BLaER1 (cell line): ENCODE results near the gene NSRP1.

Experiments
- H3K27ac ChIP-seq: shearing (Covaris generic); formaldehyde crosslinking; 2 replicates; pipeline ENCODE4 v1.8.1; 2022
- H3K27me3 ChIP-seq: shearing (Covaris generic); formaldehyde crosslinking; 2 replicates; pipeline ENCODE4 v1.8.1; 2022
- H3K36me3 ChIP-seq: shearing (Covaris generic); formaldehyde crosslinking; 2 replicates; pipeline ENCODE4 v1.8.1; 2022
- H3K4me1 ChIP-seq: shearing (Covaris generic); formaldehyde crosslinking; 2 replicates; pipeline ENCODE4 v1.8.1; 2022
- H3K4me2 ChIP-seq: shearing (Covaris generic); formaldehyde crosslinking; 2 replicates; pipeline ENCODE4 v1.8.1; 2022
- H3K4me3 ChIP-seq: shearing (Covaris generic); formaldehyde crosslinking; 2 replicates; pipeline ENCODE4 v1.8.1; 2022
- H3K9ac ChIP-seq: shearing (Covaris generic); formaldehyde crosslinking; 2 replicates; pipeline ENCODE4 v1.8.1; 2022
- H3K9me3 ChIP-seq: shearing (Covaris generic); formaldehyde crosslinking; 2 replicates; pipeline ENCODE4 v1.8.1; 2022
- H4K20me1 ChIP-seq: shearing (Covaris generic); formaldehyde crosslinking; 2 replicates; pipeline ENCODE4 v1.8.1; 2022
- Cebpa-rat ChIP-seq: shearing (Covaris generic); IDR thresholded peaks from 2 replicates; pipeline ENCODE4 v1.8.1; 2022

Gene NSRP1

GRCh38 chr17:30092886-30093285 is 23.7 kb upstream of the NSRP1 start:
- H3K9me3 ChIP-seq = no peaks in the 10 kb centered on the region
- H4K20me1 ChIP-seq = no peaks in the 10 kb centered on the region
- no peak for TF ChIP-seq Cebpa-rat
- no peak overlapping the region for H3K27ac ChIP-seq
- H3K9ac ChIP-seq = no peak overlapping the region
- H3K4me1 ChIP-seq = peaks cover 31% of the 10 kb centered on the region
- no peaks in the 10 kb centered on the region for H3K27me3 ChIP-seq
- H3K4me3 ChIP-seq = no peak overlapping the region
- no peak overlapping the region for H3K4me2 ChIP-seq
- H3K36me3 ChIP-seq = no peaks in the 10 kb centered on the region

- H3K4me3 ChIP-seq = no peak overlapping the region
- no peak for TF ChIP-seq Cebpa-rat
- H3K36me3 ChIP-seq = no peaks in the 10 kb centered on the region
- H3K9ac ChIP-seq = no peak overlapping the region
- H3K27ac ChIP-seq = no peak overlapping the region
- H3K4me2 ChIP-seq = peak overlapping the region; percentile 44; the same call in 1 of the 2 replicates
- no peaks in the 10 kb centered on the region for H3K27me3 ChIP-seq
- no peaks in the 10 kb centered on the region for H4K20me1 ChIP-seq
- H3K9me3 ChIP-seq = no peaks in the 10 kb centered on the region
- H3K4me1 ChIP-seq = peaks cover 31% of the 10 kb centered on the region
Observed at GRCh38 chr17:30093463-30094147, 23.0 kb upstream of the NSRP1 start.

GRCh38 chr17:30095507-30096244 is 20.9 kb upstream of the NSRP1 start:
- Histone ChIP-seq H3K27me3 (no peaks in the 10 kb centered on the region), H3K27ac (peak overlapping the region; percentile 67), H3K9ac (no peak overlapping the region), H3K4me3 (no peak overlapping the region), H4K20me1 (no peaks in the 10 kb centered on the region), H3K4me1 (peaks cover 31% of the 10 kb centered on the region), H3K9me3 (no peaks in the 10 kb centered on the region), H3K36me3 (no peaks in the 10 kb centered on the region), H3K4me2 (peak overlapping the region; percentile 67)
- TF ChIP-seq Cebpa-rat = no peak

GRCh38 chr17:30101686-30102390 is 14.8 kb upstream of the NSRP1 start:
- Histone ChIP-seq H3K4me2 (no peak overlapping the region), H4K20me1 (no peaks in the 10 kb centered on the region), H3K36me3 (no peaks in the 10 kb centered on the region), H3K27ac (no peak overlapping the region), H3K4me3 (no peak overlapping the region), H3K4me1 (peaks cover 5% of the 10 kb centered on the region; the same call in 1 of the 2 replicates), H3K9ac (no peak overlapping the region), H3K27me3 (no peaks in the 10 kb centered on the region), H3K9me3 (no peaks in the 10 kb centered on the region)
- TF ChIP-seq Cebpa-rat = no peak

GRCh38 chr17:30103921-30104320 is 12.7 kb upstream of the NSRP1 start:
- no peak overlapping the region for H3K4me2 ChIP-seq
- no peak overlapping the region for H3K9ac ChIP-seq
- H3K36me3 ChIP-seq = no peaks in the 10 kb centered on the region
- TF ChIP-seq Cebpa-rat = no peak
- peaks cover 5% of the 10 kb centered on the region; the same call in 1 of the 2 replicates for H3K4me1 ChIP-seq
- H3K27me3 ChIP-seq = no peaks in the 10 kb centered on the region
- no peak overlapping the region for H3K27ac ChIP-seq
- H4K20me1 ChIP-seq = no peaks in the 10 kb centered on the region
- no peaks in the 10 kb centered on the region for H3K9me3 ChIP-seq
- no peak overlapping the region for H3K4me3 ChIP-seq

GRCh38 chr17:30104575-30105339 is 11.9 kb upstream of the NSRP1 start:
- TF ChIP-seq Cebpa-rat = no peak
- Histone ChIP-seq H3K36me3 (no peaks in the 10 kb centered on the region), H3K27me3 (no peaks in the 10 kb centered on the region), H3K4me3 (peak overlapping the region; percentile 55), H3K9ac (peak overlapping the region; percentile 9; the same call in 1 of the 2 replicates), H3K27ac (no peak overlapping the region), H3K4me2 (peak overlapping the region; percentile 57), H3K4me1 (peaks cover 5% of the 10 kb centered on the region; the same call in 1 of the 2 replicates), H3K9me3 (no peaks in the 10 kb centered on the region), H4K20me1 (no peaks in the 10 kb centered on the region)

- TF ChIP-seq Cebpa-rat = no peak
- peaks cover 6% of the 10 kb centered on the region for H3K4me1 ChIP-seq
Observed at GRCh38 chr17:30112794-30113193, 3.8 kb upstream of the NSRP1 start.

GRCh38 chr17:30113213-30113612 is 3.4 kb upstream of the NSRP1 start:
- no peak for TF ChIP-seq Cebpa-rat
- Histone ChIP-seq H4K20me1 (no peaks in the 10 kb centered on the region), H3K27me3 (no peaks in the 10 kb centered on the region), H3K4me3 (no peak overlapping the region), H3K36me3 (no peaks in the 10 kb centered on the region), H3K4me1 (peaks cover 10% of the 10 kb centered on the region), H3K9me3 (no peaks in the 10 kb centered on the region), H3K4me2 (no peak overlapping the region), H3K9ac (no peak overlapping the region), H3K27ac (no peak overlapping the region)

More at GRCh38 chr17:30112794-30113193, 3.8 kb upstream of the NSRP1 start:
- Histone ChIP-seq H3K4me2 (no peak overlapping the region), H3K4me3 (no peak overlapping the region), H3K9ac (no peak overlapping the region), H3K27me3 (no peaks in the 10 kb centered on the region), H3K36me3 (no peaks in the 10 kb centered on the region), H3K27ac (no peak overlapping the region), H3K9me3 (no peaks in the 10 kb centered on the region), H4K20me1 (no peaks in the 10 kb centered on the region)

GRCh38 chr17:30116345-30116660 is 313 bp upstream of the NSRP1 start:
- peaks cover 25% of the 10 kb centered on the region; the same call in 1 of the 2 replicates for H4K20me1 ChIP-seq
- H3K27me3 ChIP-seq = no peaks in the 10 kb centered on the region
- H3K36me3 ChIP-seq = peaks cover 23% of the 10 kb centered on the region
- H3K9me3 ChIP-seq = no peaks in the 10 kb centered on the region
- peak overlapping the region; percentile 74 for H3K4me2 ChIP-seq
- TF ChIP-seq Cebpa-rat = no peak
- H3K4me1 ChIP-seq = peaks cover 30% of the 10 kb centered on the region
- H3K4me3 ChIP-seq = peak overlapping the region; percentile 82
- peak overlapping the region; percentile 98 for H3K27ac ChIP-seq
- peak overlapping the region; percentile 97 for H3K9ac ChIP-seq
